IMR-90 (cell line): ENCODE data around the gene EBI3. TPM values are rescaled to one million over a fixed set of nuclear protein-coding genes. Genes with fewer than 3 reads are reported as not detected.
"Not testable (repeated sequence)": the region's sequence is repeated elsewhere in the genome, so short reads cannot be mapped to it uniquely, and the experiment has no call there.

ENCODE experiments used
- ATAC-seq: fragments of 200-7000 bp; cut with Tn5 transposase; 2 replicates; pipeline ENCODE4 v1.9.1; 2020; ENCODE audit warnings: low read depth, mild to moderate bottlenecking, moderate library complexity
- BruUV-seq: library from RNA; stranded (reverse); fragments of 400-500 nt; replicated peaks from 2 replicates; lab custom pipeline; 2021; lab: Mats Ljungman, UMichigan
- CTCF ChIA-PET: fragments of 300-600 bp; formaldehyde crosslinking; extraction: SDS; loops from one replicate; lab custom pipeline; 2021; ENCODE audit warnings: antibody characterized with exemption; lab: Yijun Ruan, JAX
- POLR2A ChIA-PET: fragments of 300-600 bp; sonication (Branson Sonifier 250); formaldehyde crosslinking; loops from one replicate; lab custom pipeline; 2022; ENCODE audit warnings: antibody characterized with exemption; ENCODE audit not compliant: unreplicated experiment; lab: Charles Lee
- DNase-seq: peaks from one replicate; pipeline ENCODE4 v3.0.0; 2013
- H2AFZ ChIP-seq: replicated peaks from 2 replicates; pipeline ENCODE3; 2013; ENCODE audit warnings: low read length, mild to moderate bottlenecking; ENCODE audit not compliant: poor library complexity
- H2AK5ac ChIP-seq: 2 replicates; pipeline ENCODE4 v1.6.1; 2013; ENCODE audit warnings: low read depth, low read length, inconsistent platforms
- H2AK9ac ChIP-seq: replicated peaks from 2 replicates; pipeline ENCODE3; 2013; ENCODE audit warnings: mild to moderate bottlenecking, low read depth, low read length, moderate library complexity; ENCODE audit not compliant: poor library complexity
- H2BK120ac ChIP-seq: 2 replicates; pipeline ENCODE4 v1.6.1; 2013; ENCODE audit warnings: low read depth, low read length, inconsistent platforms
- H2BK15ac ChIP-seq: 3 replicates; pipeline ENCODE4 v1.6.1; 2013; ENCODE audit warnings: low read depth, low read length, inconsistent platforms
- H2BK20ac ChIP-seq: 2 replicates; pipeline ENCODE4 v1.6.1; 2013; ENCODE audit warnings: low read depth, mild to moderate bottlenecking, inconsistent platforms, low read length, moderate library complexity
- H2BK5ac ChIP-seq: 2 replicates; pipeline ENCODE4 v1.6.1; 2013; ENCODE audit warnings: mild to moderate bottlenecking, low read depth, low read length, inconsistent platforms; ENCODE audit not compliant: poor library complexity, severe bottlenecking
- H3K14ac ChIP-seq: replicated peaks from 2 replicates; pipeline ENCODE4 v1.6.1; 2013; ENCODE audit warnings: low read depth, low read length, inconsistent platforms
- H3K18ac ChIP-seq: 2 replicates; pipeline ENCODE4 v1.6.1; 2013; ENCODE audit warnings: low read depth, low read length, control low read depth
- H3K23ac ChIP-seq: 2 replicates; pipeline ENCODE4 v1.6.1; 2013; ENCODE audit warnings: low read depth, low read length, inconsistent platforms
- H3K27ac ChIP-seq: 2 replicates; pipeline ENCODE4 v1.5.1; 2013; ENCODE audit warnings: mild to moderate bottlenecking, control low read depth, low read length; ENCODE audit not compliant: insufficient read depth
- H3K27me3 ChIP-seq: 2 replicates; pipeline ENCODE4 v1.6.1; 2013; ENCODE audit warnings: low read length; ENCODE audit not compliant: control insufficient read depth, insufficient read depth
- H3K36me3 ChIP-seq: 2 replicates; pipeline ENCODE4 v1.6.1; 2013; ENCODE audit warnings: low read length, mixed read lengths; ENCODE audit not compliant: control insufficient read depth, insufficient read depth
- H3K4ac ChIP-seq: 2 replicates; pipeline ENCODE4 v1.6.1; 2013; ENCODE audit warnings: low read depth, low read length, inconsistent platforms
- H3K4me1 ChIP-seq: 2 replicates; pipeline ENCODE4 v1.6.1; 2013; ENCODE audit warnings: low read length, mixed read lengths; ENCODE audit not compliant: control insufficient read depth, insufficient read depth
- H3K4me2 ChIP-seq: 2 replicates; pipeline ENCODE4 v1.6.1; 2013; ENCODE audit warnings: low read depth, mild to moderate bottlenecking, control low read depth, low read length, moderate library complexity
- H3K4me3 ChIP-seq: 2 replicates; pipeline ENCODE4 v1.5.1; 2013; ENCODE audit warnings: low read depth, mild to moderate bottlenecking, control low read depth, low read length, moderate library complexity; ENCODE audit not compliant: insufficient read depth
- H3K56ac ChIP-seq: 2 replicates; pipeline ENCODE4 v1.6.1; 2013; ENCODE audit warnings: low read length, inconsistent platforms; ENCODE audit not compliant: insufficient read depth; ENCODE audit errors: extremely low read depth
- H3K79me1 ChIP-seq, 2 experiments: 2 replicates each; pipeline ENCODE4 v1.6.1; 2013; ENCODE audit warnings: low read length in 2 of 2, inconsistent platforms in 1 of 2, low read depth in 1 of 2
- H3K9ac ChIP-seq: 2 replicates; pipeline ENCODE4 v1.6.1; 2013; ENCODE audit warnings: low read depth, low read length, control low read depth
- H3K9me1 ChIP-seq: 2 replicates; pipeline ENCODE4 v1.6.1; 2013; ENCODE audit warnings: low read length, inconsistent platforms; ENCODE audit not compliant: insufficient read depth
- H3K9me3 ChIP-seq: 2 replicates; pipeline ENCODE4 v1.6.1; 2013; ENCODE audit warnings: low read length; ENCODE audit not compliant: control insufficient read depth, insufficient read depth
- H4K20me1 ChIP-seq: 2 replicates; pipeline ENCODE4 v1.6.1; 2013; ENCODE audit warnings: low read length, inconsistent platforms; ENCODE audit not compliant: insufficient read depth
- H4K5ac ChIP-seq: 2 replicates; pipeline ENCODE4 v1.6.1; 2013; ENCODE audit warnings: mild to moderate bottlenecking, low read depth, low read length, control low read depth
- H4K8ac ChIP-seq, 2 experiments: 2 replicates each; pipeline ENCODE4 v1.6.1; 2013; ENCODE audit warnings: low read depth in 2 of 2, low read length in 2 of 2, control low read depth in 1 of 2, inconsistent platforms in 1 of 2
- H4K91ac ChIP-seq: 2 replicates; pipeline ENCODE4 v1.6.1; 2013; ENCODE audit warnings: low read depth, low read length, inconsistent platforms; ENCODE audit not compliant: insufficient read depth
- WGBS, 2 experiments: methylation state at CpG; one replicate each; pipeline versions ENCODE4 v1.1.5 to v1.1.7; 2013; ENCODE audit warnings: missing lambda C conversion rate in 2 of 2; ENCODE audit not compliant: insufficient read length in 1 of 2; ENCODE audit errors: extremely low coverage in 2 of 2; 5-methylcytosine and 5-hydroxymethylcytosine counted together
- dilution Hi-C: fragments of 300-500 bp; cut with HindIII; formaldehyde crosslinking; loops from one replicate; pipeline ENCODE4 v1.14.3; 2018; ENCODE audit warnings: low sequenced_read_pairs; ENCODE audit not compliant: unreplicated experiment
- in situ Hi-C: fragments of 300-500 bp; cut with MboI; formaldehyde crosslinking; loops from 3 replicates; pipeline ENCODE4 v1.14.3; 2019; ENCODE audit warnings: low sequenced_read_pairs, inconsistent platforms, mixed read lengths
- intact Hi-C: fragments of 100-400 bp; cut with micrococcal nuclease; formaldehyde crosslinking; loops from 2 replicates; pipeline ENCODE4 v1.10.0; 2022
- polyA plus RNA-seq, 3 experiments: library from polyadenylated mRNA; depleted of rRNA; stranded (reverse); fragments of >200 nt; gene quantifications; 2 replicates each; pipeline ENCODE4 v1.2.3, GENCODE V29; 2012; ENCODE audit warnings: low replicate concordance in 1 of 3
- total RNA-seq: library from RNA; depleted of rRNA; stranded (reverse); fragments of >200 nt; gene quantifications from 2 replicates; pipeline ENCODE4 v1.2.3, GENCODE V29; 2012

Gene EBI3
- total and polyA plus RNA-seq, 2 of the 4 experiments (the other 2 are of a cell fraction), result 0.36 to 2.7 TPM

GRCh38 chr19:4274321-4274686, 45.0 kb downstream of the EBI3 start:
- H3K4ac ChIP-seq, ATAC-seq, dilution Hi-C loops, H4K20me1 ChIP-seq, H2BK15ac ChIP-seq, H3K4me3 ChIP-seq, H3K4me2 ChIP-seq, BruUV-seq, H2AK5ac ChIP-seq, H4K8ac ChIP-seq, H3K18ac ChIP-seq, H3K23ac ChIP-seq, H2BK120ac ChIP-seq, H3K79me1 ChIP-seq, H3K4me1 ChIP-seq, H3K9me3 ChIP-seq, intact Hi-C loops, H2AK9ac ChIP-seq, in situ Hi-C loops, H3K9me1 ChIP-seq, H2AFZ ChIP-seq, H3K36me3 ChIP-seq, DNase-seq, H4K5ac ChIP-seq, H4K91ac ChIP-seq, H3K27ac ChIP-seq, CTCF ChIA-PET, H3K9ac ChIP-seq, H3K56ac ChIP-seq, H2BK5ac ChIP-seq, H2BK20ac ChIP-seq, H3K14ac ChIP-seq: not testable (repeated sequence)
- WGBS, 2 experiments, result no CpG with 5 or more reads among the region's 6 CpGs
- peaks cover 16% of the 10 kb centered on the region for H3K27me3 ChIP-seq
- POLR2A ChIA-PET, result interaction anchor here (0.7 kb wide), 1 partner anchor 30 kb away, joined by 4 read pairs; the partner anchor contains the start of gene FSD1
